H7 (cell line): ENCODE results near the gene SETDB1. TPM values are rescaled to one million over a fixed set of nuclear protein-coding genes. Genes with fewer than 3 reads are reported as not detected.
"Not testable (repeated sequence)": the region's sequence is repeated elsewhere in the genome, so short reads cannot be mapped to it uniquely, and the experiment has no call there.

Experiments used
- DNase-seq: peaks from one replicate; pipeline ENCODE4 v3.0.0; 2012
- H3K27me3 ChIP-seq: 2 replicates; pipeline ENCODE4 v1.6.0; 2011; ENCODE audit warnings: mild to moderate bottlenecking, low read length; ENCODE audit not compliant: control insufficient read depth, insufficient read depth
- H3K36me3 ChIP-seq: replicated peaks from 2 replicates; pipeline ENCODE4 v1.5.1; 2011; ENCODE audit warnings: low read length; ENCODE audit not compliant: control insufficient read depth, insufficient read depth
- H3K4me3 ChIP-seq: 2 replicates; pipeline ENCODE4 v1.5.1; 2011; ENCODE audit warnings: low read depth, mild to moderate bottlenecking, control low read depth, low read length, moderate library complexity; ENCODE audit not compliant: insufficient read depth
- total RNA-seq: library from RNA; depleted of rRNA; stranded (reverse); fragments of >200 nt; shearing (Covaris generic); gene quantifications from 2 replicates; pipeline ENCODE4 v1.2.3, GENCODE V29; 2014; rRNA removed

The SETDB1 gene
- 67.9 and 74.9 TPM in 2 replicates for total RNA-seq

GRCh38 chr1:150926097-150926741 is at the start of gene SETDB1:
SETDB1 (plus strand) TSS chr1:150926363; CDS start chr1:150927715, 1,352 bp downstream.
- H3K4me3 ChIP-seq: peak within 1 kb of the TSS; percentile 61
- H3K36me3 ChIP-seq: peaks cover 22% of the 10 kb centered on the region
- peak; percentile 94 for DNase-seq
- H3K27me3 ChIP-seq: no peaks in the 10 kb centered on the region

- not testable (repeated sequence) for DNase-seq, H3K27me3 ChIP-seq, H3K4me3 ChIP-seq, H3K36me3 ChIP-seq
Observed at GRCh38 chr1:150878931-150879330, 47.2 kb upstream of the SETDB1 start.

GRCh38 chr1:150881331-150882070 is 44.7 kb upstream of the SETDB1 start:
- H3K4me3 ChIP-seq: no peak overlapping the region
- no peaks in the 10 kb centered on the region for H3K27me3 ChIP-seq
- H3K36me3 ChIP-seq: no peaks in the 10 kb centered on the region
- DNase-seq: no peak

- DNase-seq, H3K27me3 ChIP-seq, H3K4me3 ChIP-seq, H3K36me3 ChIP-seq: not testable (repeated sequence)
Observed at GRCh38 chr1:150883121-150883520, 43.0 kb upstream of the SETDB1 start.

- DNase-seq: no peak
- no peaks in the 10 kb centered on the region for H3K36me3 ChIP-seq
- no peak within 1 kb of the TSS for H3K4me3 ChIP-seq
- H3K27me3 ChIP-seq: no peaks in the 10 kb centered on the region
Observed at GRCh38 chr1:150887018-150887417, 39.1 kb upstream of the SETDB1 start, which contains the start of gene CTXND2. CTXND2 (plus strand) TSS chr1:150887136; CDS start chr1:150912315, 25,179 bp downstream.

- H3K4me3 ChIP-seq: no peak overlapping the region
- no peak for DNase-seq
- H3K36me3 ChIP-seq: no peaks in the 10 kb centered on the region
- no peaks in the 10 kb centered on the region for H3K27me3 ChIP-seq
Observed at GRCh38 chr1:150888727-150889126, 37.4 kb upstream of the SETDB1 start.

- Histone ChIP-seq H3K36me3 (no peaks in the 10 kb centered on the region), H3K27me3 (no peaks in the 10 kb centered on the region), H3K4me3 (no peak overlapping the region)
- no peak for DNase-seq
Observed at GRCh38 chr1:150890033-150890416, 36.1 kb upstream of the SETDB1 start.

GRCh38 chr1:150893336-150893913 is 32.7 kb upstream of the SETDB1 start:
- no peak for DNase-seq
- Histone ChIP-seq H3K36me3 (no peaks in the 10 kb centered on the region), H3K27me3 (no peaks in the 10 kb centered on the region), H3K4me3 (no peak overlapping the region)

- no peak overlapping the region for H3K4me3 ChIP-seq
- no peaks in the 10 kb centered on the region for H3K36me3 ChIP-seq
- DNase-seq: no peak
- no peaks in the 10 kb centered on the region for H3K27me3 ChIP-seq
Observed at GRCh38 chr1:150895618-150896017, 30.5 kb upstream of the SETDB1 start.

GRCh38 chr1:150899795-150900194 is 26.4 kb upstream of the SETDB1 start:
- not testable (repeated sequence) for H3K36me3 ChIP-seq, DNase-seq

GRCh38 chr1:150902346-150902745 is 23.8 kb upstream of the SETDB1 start:
- DNase-seq: no peak
- Histone ChIP-seq H3K27me3 (no peaks in the 10 kb centered on the region), H3K36me3 (no peaks in the 10 kb centered on the region), H3K4me3 (no peak overlapping the region)

More at GRCh38 chr1:150899795-150900194, 26.4 kb upstream of the SETDB1 start:
- not testable (repeated sequence) for H3K4me3 ChIP-seq, H3K27me3 ChIP-seq

- Histone ChIP-seq H3K4me3 (no peak overlapping the region), H3K27me3 (no peaks in the 10 kb centered on the region), H3K36me3 (no peaks in the 10 kb centered on the region)
- DNase-seq: no peak
Observed at GRCh38 chr1:150902751-150903150, 23.4 kb upstream of the SETDB1 start.

GRCh38 chr1:150905301-150905700 is 20.9 kb upstream of the SETDB1 start:
- no peaks in the 10 kb centered on the region for H3K27me3 ChIP-seq
- DNase-seq: no peak
- no peaks in the 10 kb centered on the region for H3K36me3 ChIP-seq
- H3K4me3 ChIP-seq: no peak overlapping the region

- Histone ChIP-seq H3K27me3 (no peaks in the 10 kb centered on the region), H3K4me3 (no peak overlapping the region)
Observed at GRCh38 chr1:150906329-150906728, 19.8 kb upstream of the SETDB1 start.

GRCh38 chr1:150906813-150907212 is 19.4 kb upstream of the SETDB1 start:
- Histone ChIP-seq H3K36me3 (no peaks in the 10 kb centered on the region), H3K27me3 (no peaks in the 10 kb centered on the region), H3K4me3 (no peak overlapping the region)
- no peak for DNase-seq

More at GRCh38 chr1:150906329-150906728, 19.8 kb upstream of the SETDB1 start:
- no peak for DNase-seq
- no peaks in the 10 kb centered on the region for H3K36me3 ChIP-seq
